ENCODE results near the gene OVCA2. TPM values are rescaled to one million over a fixed set of nuclear protein-coding genes. Genes with fewer than 3 reads are reported as not detected.

OVCA2 gene
- total RNA-seq, 1 experiment from 2014 or later, result 35.4 TPM

DNA sequence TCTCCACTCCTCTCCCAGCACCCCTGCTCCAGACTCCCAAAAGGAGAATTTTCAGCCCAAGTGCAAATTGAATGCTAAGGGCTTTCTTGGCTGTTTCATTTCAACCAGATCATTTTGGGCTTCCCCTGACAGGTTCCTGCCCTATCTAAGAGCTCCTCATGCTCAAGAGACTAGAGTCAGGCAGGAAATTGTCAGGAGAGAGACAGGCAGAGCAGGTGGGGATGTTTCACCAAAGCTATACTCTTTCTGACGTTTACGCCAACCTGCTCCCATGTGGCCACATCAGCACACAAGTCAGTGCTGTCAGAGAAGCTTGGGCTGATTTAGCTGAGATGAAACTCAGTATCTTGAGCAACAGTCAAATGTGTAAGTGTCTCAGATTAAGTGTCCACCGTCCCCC, 44.5 kb downstream of the OVCA2 start:
- CTCF ChIA-PET, result interaction anchor here (0.7 kb wide), 1 partner anchor 16 kb away, joined by 7 read pairs; no protein-coding TSS in a partner anchor
- Histone ChIP-seq H3K9me3 (ENCODE audit: insufficient read depth, low read depth) (no peaks in the 10 kb centered on the region), H3K27me3 (ENCODE audit: insufficient read depth, low read depth) (no peaks in the 10 kb centered on the region), H3K9me2 (ENCODE audit: insufficient read depth) (no peaks in the 10 kb centered on the region), H3K4me3 (no peak overlapping the region), H4K20me1 (ENCODE audit: insufficient read depth) (no peaks in the 10 kb centered on the region), H3K79me2 (ENCODE audit: low read depth) (no peaks in the 10 kb centered on the region), H3F3A (ENCODE audit: insufficient read depth, low read depth) (peaks cover 40% of the 10 kb centered on the region), H3K36me3 (ENCODE audit: low read depth) (no peaks in the 10 kb centered on the region), H2AFZ (no peak overlapping the region), H3K4me1 (replicated peaks; ENCODE audit: insufficient read depth) (peaks cover 42% of the 10 kb centered on the region), H3K27ac (peak overlapping the region; percentile 99; the same call in 1 of the 2 replicates), H3K4me2 (no peak overlapping the region)
- intact Hi-C loops (cut with micrococcal nuclease; ENCODE audit: unreplicated experiment), result no loop called here
- BruUV-seq (replicated peaks), result no TSS peak
- no peak for TF ChIP-seq EZH2 (IDR thresholded peaks at IDR 0.05; ENCODE audit: low read depth)
- TF ChIP-seq CTCF (conservative IDR thresholded peaks at IDR 0.05), result no peak
- POLR2A ChIA-PET (ENCODE audit: unreplicated experiment), result no interaction called here
- no peak for DNase-seq

- ChIA-PET CTCF (no interaction called here), POLR2A (ENCODE audit: unreplicated experiment) (no interaction called here)
- no peak overlapping the region for H3K27ac ChIP-seq
- TF ChIP-seq EZH2 (IDR thresholded peaks at IDR 0.05; ENCODE audit: low read depth), result no peak
- no peak for TF ChIP-seq CTCF (conservative IDR thresholded peaks at IDR 0.05)
- no peaks in the 10 kb centered on the region for H3K9me2 ChIP-seq (ENCODE audit: insufficient read depth)
- no peak overlapping the region for H3K4me2 ChIP-seq
- H3K4me3 ChIP-seq, result no peak overlapping the region
- peak in 1 of 2 experiments; percentile 12 for DNase-seq
- H3K9me3 ChIP-seq (ENCODE audit: insufficient read depth, low read depth), result no peaks in the 10 kb centered on the region
- intact Hi-C loops (cut with micrococcal nuclease; ENCODE audit: unreplicated experiment), result no loop called here
- no peaks in the 10 kb centered on the region for H3K79me2 ChIP-seq (ENCODE audit: low read depth)
- no TSS peak for BruUV-seq (replicated peaks)
- H3K27me3 ChIP-seq (ENCODE audit: insufficient read depth, low read depth), result no peaks in the 10 kb centered on the region
- H2AFZ ChIP-seq, result no peak overlapping the region
- peaks cover 44% of the 10 kb centered on the region for H3F3A ChIP-seq (ENCODE audit: insufficient read depth, low read depth)
- no peaks in the 10 kb centered on the region for H4K20me1 ChIP-seq (ENCODE audit: insufficient read depth)
- no peaks in the 10 kb centered on the region for H3K36me3 ChIP-seq (ENCODE audit: low read depth)
- H3K4me1 ChIP-seq (replicated peaks; ENCODE audit: insufficient read depth), result peaks cover 38% of the 10 kb centered on the region
Measured at GRCh38 chr17:2087597-2088211, 45.9 kb downstream of the OVCA2 start.

GRCh38 chr17:2089021-2089422, 47.2 kb downstream of the OVCA2 start:
- Histone ChIP-seq H2AFZ (no peak overlapping the region), H4K20me1 (ENCODE audit: insufficient read depth) (no peaks in the 10 kb centered on the region), H3K79me2 (ENCODE audit: low read depth) (no peaks in the 10 kb centered on the region), H3K36me3 (ENCODE audit: low read depth) (no peaks in the 10 kb centered on the region), H3K9me3 (ENCODE audit: insufficient read depth, low read depth) (no peaks in the 10 kb centered on the region), H3K27me3 (ENCODE audit: insufficient read depth, low read depth) (no peaks in the 10 kb centered on the region), H3K9me2 (ENCODE audit: insufficient read depth) (no peaks in the 10 kb centered on the region), H3K27ac (no peak overlapping the region), H3K4me2 (no peak overlapping the region), H3F3A (ENCODE audit: insufficient read depth, low read depth) (peaks cover 43% of the 10 kb centered on the region), H3K4me3 (no peak overlapping the region), H3K4me1 (replicated peaks; ENCODE audit: insufficient read depth) (peaks cover 36% of the 10 kb centered on the region)
- intact Hi-C loops (cut with micrococcal nuclease; ENCODE audit: unreplicated experiment), result no loop called here
- peak in 1 of 2 experiments; percentile 21 for DNase-seq
- ChIA-PET CTCF (no interaction called here), POLR2A (ENCODE audit: unreplicated experiment) (no interaction called here)
- TF ChIP-seq CTCF (conservative IDR thresholded peaks at IDR 0.05) (no peak), EZH2 (IDR thresholded peaks at IDR 0.05; ENCODE audit: low read depth) (no peak)
- no TSS peak for BruUV-seq (replicated peaks)

Data from PC-9 (cell line).